Measurements from ENCODE around the gene THRSP.

DNA sequence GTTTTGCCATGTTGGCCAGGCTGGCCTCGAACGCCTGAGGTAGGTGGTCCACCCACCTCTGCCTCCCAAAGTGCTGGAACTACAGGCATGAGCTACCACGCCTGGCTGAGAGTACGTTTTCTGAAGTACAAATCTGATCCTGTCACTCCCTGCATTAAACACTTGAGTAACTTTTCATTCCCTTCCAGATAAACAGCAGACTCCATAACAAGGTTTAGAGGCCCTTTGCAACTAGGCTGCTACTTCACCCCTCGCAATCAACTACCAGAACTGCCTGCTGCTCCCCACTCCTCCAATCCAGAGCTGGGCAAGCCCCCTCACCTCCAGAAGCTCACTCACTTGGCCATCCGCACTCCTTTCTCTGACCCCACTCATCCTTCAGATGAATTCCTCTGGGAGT is 42.0 kb upstream of the THRSP start:
- TF ChIP-seq, protein P1, sequence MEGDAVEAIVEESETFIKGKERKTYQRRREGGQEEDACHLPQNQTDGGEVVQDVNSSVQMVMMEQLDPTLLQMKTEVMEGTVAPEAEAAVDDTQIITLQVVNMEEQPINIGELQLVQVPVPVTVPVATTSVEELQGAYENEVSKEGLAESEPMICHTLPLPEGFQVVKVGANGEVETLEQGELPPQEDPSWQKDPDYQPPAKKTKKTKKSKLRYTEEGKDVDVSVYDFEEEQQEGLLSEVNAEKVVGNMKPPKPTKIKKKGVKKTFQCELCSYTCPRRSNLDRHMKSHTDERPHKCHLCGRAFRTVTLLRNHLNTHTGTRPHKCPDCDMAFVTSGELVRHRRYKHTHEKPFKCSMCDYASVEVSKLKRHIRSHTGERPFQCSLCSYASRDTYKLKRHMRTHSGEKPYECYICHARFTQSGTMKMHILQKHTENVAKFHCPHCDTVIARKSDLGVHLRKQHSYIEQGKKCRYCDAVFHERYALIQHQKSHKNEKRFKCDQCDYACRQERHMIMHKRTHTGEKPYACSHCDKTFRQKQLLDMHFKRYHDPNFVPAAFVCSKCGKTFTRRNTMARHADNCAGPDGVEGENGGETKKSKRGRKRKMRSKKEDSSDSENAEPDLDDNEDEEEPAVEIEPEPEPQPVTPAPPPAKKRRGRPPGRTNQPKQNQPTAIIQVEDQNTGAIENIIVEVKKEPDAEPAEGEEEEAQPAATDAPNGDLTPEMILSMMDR (IDR thresholded peaks at IDR 0.05): no peak
- TF ChIP-seq POLR2A (IDR thresholded peaks at IDR 0.05) (no peak), EP300 (IDR thresholded peaks at IDR 0.05) (no peak)
